Liver (tissue), 3 donors: ENCODE results near the gene EGLN2.
"Not testable (repeated sequence)": the region's sequence is repeated elsewhere in the genome, so short reads cannot be mapped to it uniquely, and the experiment has no call there.

Experiments used
- RAD21 ChIP-seq, 2 donors: IDR thresholded peaks; 2 replicates each; pipeline ENCODE4 v1.6.1; 2016; ENCODE audit warnings: antibody characterized with exemption in 2 of 2, mild to moderate bottlenecking in 2 of 2
- TF ChIP-seq, protein P1 (sequence below): fragments of 150-350 bp; IDR thresholded peaks from 2 replicates; pipeline ENCODE4 v1.5.1; 2017; ENCODE audit warnings: improper control_type of control experiment, low read depth, low read length; ENCODE audit not compliant: missing input control
- TF ChIP-seq, protein P2 (sequence below): IDR thresholded peaks from 2 replicates; pipeline ENCODE4 v1.6.1; 2016; ENCODE audit warnings: antibody characterized with exemption, mild to moderate bottlenecking
- donor health status: healthy.
- donor health status: healthy.

DNA sequence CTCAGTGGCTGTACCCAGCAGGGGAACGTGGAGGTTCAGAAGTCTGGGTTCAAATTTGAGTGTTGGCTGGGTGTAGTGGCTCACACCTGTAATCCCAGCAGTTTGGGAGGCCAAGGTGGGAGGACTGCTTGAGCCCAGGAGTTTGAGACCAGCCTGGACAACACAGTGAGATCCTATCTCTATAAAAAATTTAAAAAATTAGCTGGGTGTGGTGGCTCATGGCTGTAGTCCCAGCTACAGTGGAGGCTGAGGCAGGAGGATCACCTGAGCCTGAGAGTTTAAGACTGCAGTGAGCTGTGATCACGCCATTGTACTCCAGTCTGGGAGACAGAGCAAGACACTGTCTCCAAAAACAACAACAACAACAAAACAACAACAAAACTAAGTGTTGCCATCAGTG is 14.8 kb upstream of the EGLN2 start:
- TF ChIP-seq, protein P1, sequence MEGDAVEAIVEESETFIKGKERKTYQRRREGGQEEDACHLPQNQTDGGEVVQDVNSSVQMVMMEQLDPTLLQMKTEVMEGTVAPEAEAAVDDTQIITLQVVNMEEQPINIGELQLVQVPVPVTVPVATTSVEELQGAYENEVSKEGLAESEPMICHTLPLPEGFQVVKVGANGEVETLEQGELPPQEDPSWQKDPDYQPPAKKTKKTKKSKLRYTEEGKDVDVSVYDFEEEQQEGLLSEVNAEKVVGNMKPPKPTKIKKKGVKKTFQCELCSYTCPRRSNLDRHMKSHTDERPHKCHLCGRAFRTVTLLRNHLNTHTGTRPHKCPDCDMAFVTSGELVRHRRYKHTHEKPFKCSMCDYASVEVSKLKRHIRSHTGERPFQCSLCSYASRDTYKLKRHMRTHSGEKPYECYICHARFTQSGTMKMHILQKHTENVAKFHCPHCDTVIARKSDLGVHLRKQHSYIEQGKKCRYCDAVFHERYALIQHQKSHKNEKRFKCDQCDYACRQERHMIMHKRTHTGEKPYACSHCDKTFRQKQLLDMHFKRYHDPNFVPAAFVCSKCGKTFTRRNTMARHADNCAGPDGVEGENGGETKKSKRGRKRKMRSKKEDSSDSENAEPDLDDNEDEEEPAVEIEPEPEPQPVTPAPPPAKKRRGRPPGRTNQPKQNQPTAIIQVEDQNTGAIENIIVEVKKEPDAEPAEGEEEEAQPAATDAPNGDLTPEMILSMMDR, result not testable (repeated sequence)
- TF ChIP-seq RAD21 (IDR thresholded peaks at IDR 0.05), result not testable (repeated sequence)
- TF ChIP-seq, protein P2, sequence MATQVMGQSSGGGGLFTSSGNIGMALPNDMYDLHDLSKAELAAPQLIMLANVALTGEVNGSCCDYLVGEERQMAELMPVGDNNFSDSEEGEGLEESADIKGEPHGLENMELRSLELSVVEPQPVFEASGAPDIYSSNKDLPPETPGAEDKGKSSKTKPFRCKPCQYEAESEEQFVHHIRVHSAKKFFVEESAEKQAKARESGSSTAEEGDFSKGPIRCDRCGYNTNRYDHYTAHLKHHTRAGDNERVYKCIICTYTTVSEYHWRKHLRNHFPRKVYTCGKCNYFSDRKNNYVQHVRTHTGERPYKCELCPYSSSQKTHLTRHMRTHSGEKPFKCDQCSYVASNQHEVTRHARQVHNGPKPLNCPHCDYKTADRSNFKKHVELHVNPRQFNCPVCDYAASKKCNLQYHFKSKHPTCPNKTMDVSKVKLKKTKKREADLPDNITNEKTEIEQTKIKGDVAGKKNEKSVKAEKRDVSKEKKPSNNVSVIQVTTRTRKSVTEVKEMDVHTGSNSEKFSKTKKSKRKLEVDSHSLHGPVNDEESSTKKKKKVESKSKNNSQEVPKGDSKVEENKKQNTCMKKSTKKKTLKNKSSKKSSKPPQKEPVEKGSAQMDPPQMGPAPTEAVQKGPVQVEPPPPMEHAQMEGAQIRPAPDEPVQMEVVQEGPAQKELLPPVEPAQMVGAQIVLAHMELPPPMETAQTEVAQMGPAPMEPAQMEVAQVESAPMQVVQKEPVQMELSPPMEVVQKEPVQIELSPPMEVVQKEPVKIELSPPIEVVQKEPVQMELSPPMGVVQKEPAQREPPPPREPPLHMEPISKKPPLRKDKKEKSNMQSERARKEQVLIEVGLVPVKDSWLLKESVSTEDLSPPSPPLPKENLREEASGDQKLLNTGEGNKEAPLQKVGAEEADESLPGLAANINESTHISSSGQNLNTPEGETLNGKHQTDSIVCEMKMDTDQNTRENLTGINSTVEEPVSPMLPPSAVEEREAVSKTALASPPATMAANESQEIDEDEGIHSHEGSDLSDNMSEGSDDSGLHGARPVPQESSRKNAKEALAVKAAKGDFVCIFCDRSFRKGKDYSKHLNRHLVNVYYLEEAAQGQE, result not testable (repeated sequence)
